Measurements from ENCODE around the gene SRP14. TPM values are rescaled to one million over a fixed set of nuclear protein-coding genes. Genes with fewer than 3 reads are reported as not detected.
"Not testable (repeated sequence)": the region's sequence is repeated elsewhere in the genome, so short reads cannot be mapped to it uniquely, and the experiment has no call there.

Gene SRP14
- total RNA-seq, 8 experiments from 2014 or later, result 255 to 393 (median 333) TPM

DNA sequence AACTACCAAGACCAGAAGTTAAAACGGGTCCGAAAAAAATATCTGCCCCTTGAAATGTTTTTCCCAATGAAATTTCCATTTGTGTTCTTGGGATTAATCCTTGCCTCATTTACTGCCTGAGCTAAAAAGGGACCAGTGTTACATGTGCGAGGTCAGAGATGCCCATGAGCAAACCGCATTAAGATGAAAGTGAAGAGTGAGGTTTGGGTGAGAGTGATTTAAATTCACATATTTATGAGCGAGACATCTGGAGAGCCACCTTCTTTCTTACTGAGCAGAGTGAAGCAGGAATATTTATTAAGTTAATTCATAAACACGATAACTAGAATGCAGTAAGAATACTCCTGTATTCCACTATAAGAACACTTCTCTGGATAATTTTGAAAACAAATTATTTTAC, 41.3 kb downstream of the SRP14 start:
- Histone ChIP-seq H3K27ac (no peak overlapping the region), H3K4me1 (replicated peaks in 1 of 2) (peaks cover 0 to 30% of the 10 kb centered on the region in 2 donors), H3K4me3 (no peak overlapping the region)
- peak in 2 of 8 experiments; percentile 63 to 82 for ATAC-seq (replicated peaks in 6 of 8)
- 11 to 94% (median 82%) methylated on average over 2 to 6 of the region's 6 CpGs; no CpG with 5 or more reads in 1 of the 10 experiments for WGBS, 10 experiments
- in situ Hi-C loops (cut with MboI; ENCODE audit: low pct_unique_long_range_greater_than_20kb in 2 of 9, low sequenced_read_pairs in 9 of 9, unreplicated experiment in 9 of 9), result no loop called here

- 13 to 100% (median 92%) methylated on average over 1 of the region's 1 CpG; no CpG with 5 or more reads in 3 of the 10 experiments for WGBS, 10 experiments
Measured at GRCh38 chr15:39997031-39997430, 42.0 kb downstream of the SRP14 start.

GRCh38 chr15:39996228-39996627, 42.8 kb downstream of the SRP14 start:
- ATAC-seq (replicated peaks in 6 of 8); in situ Hi-C loops (cut with MboI; ENCODE audit: low pct_unique_long_range_greater_than_20kb in 2 of 9, low sequenced_read_pairs in 9 of 9, unreplicated experiment in 9 of 9); H3K4me3 ChIP-seq; H3K27ac ChIP-seq: not testable (repeated sequence)
- WGBS, 10 experiments, result 90 to 100% (median 100%) methylated on average over 1 to 2 of the region's 2 CpGs; no CpG with 5 or more reads in 5 of the 10 experiments
- H3K4me1 ChIP-seq (replicated peaks in 1 of 2), result peaks cover 0 to 27% of the 10 kb centered on the region in 2 donors

More at GRCh38 chr15:39997031-39997430, 42.0 kb downstream of the SRP14 start:
- H3K4me1 ChIP-seq (replicated peaks in 1 of 2), result peaks cover 0 to 30% of the 10 kb centered on the region in 2 donors
- in situ Hi-C loops (cut with MboI; ENCODE audit: low pct_unique_long_range_greater_than_20kb in 2 of 9, low sequenced_read_pairs in 9 of 9, unreplicated experiment in 9 of 9), result no loop called here
- peak in 2 of 8 experiments; percentile 23 to 38 for ATAC-seq (replicated peaks in 6 of 8)
- no peak overlapping the region for H3K27ac ChIP-seq
- H3K4me3 ChIP-seq, result no peak overlapping the region

DNA sequence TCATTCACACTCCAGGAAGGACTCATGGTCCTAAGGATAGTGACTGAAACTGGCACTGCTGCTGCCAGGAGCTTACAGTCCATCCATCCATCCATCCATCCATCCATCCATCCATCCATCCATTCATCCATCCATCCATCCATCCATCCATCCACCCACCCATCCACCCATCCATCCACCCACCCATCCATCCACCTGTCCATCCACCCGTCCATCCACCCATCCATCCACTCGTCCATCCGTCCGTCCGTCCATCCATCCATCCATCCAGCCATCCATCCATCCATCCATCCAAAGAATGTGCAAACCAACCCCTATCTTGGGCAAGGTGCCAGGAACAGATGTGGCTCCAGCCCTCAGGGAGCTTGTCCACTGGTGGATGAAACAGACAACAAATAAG, 46.0 kb downstream of the SRP14 start:
- H3K4me1 ChIP-seq (replicated peaks in 1 of 2); H3K4me3 ChIP-seq; H3K27ac ChIP-seq; in situ Hi-C loops (cut with MboI; ENCODE audit: low pct_unique_long_range_greater_than_20kb in 2 of 9, low sequenced_read_pairs in 9 of 9, unreplicated experiment in 9 of 9); ATAC-seq (replicated peaks in 6 of 8): not testable (repeated sequence)
- 82 to 100% (median 94%) methylated on average over 1 to 4 of the region's 5 CpGs; no CpG with 5 or more reads in 6 of the 10 experiments for WGBS, 10 experiments

- Histone ChIP-seq H3K4me1 (replicated peaks in 1 of 2) (no peaks in the 10 kb centered on the region), H3K27ac (no peak overlapping the region), H3K4me3 (no peak overlapping the region)
- no peak for ATAC-seq (replicated peaks in 6 of 8)
- in situ Hi-C loops (cut with MboI; ENCODE audit: low pct_unique_long_range_greater_than_20kb in 2 of 9, low sequenced_read_pairs in 9 of 9, unreplicated experiment in 9 of 9), result no loop called here
- WGBS, 10 experiments, result 0 to 100% (median 70%) methylated on average over 1 to 4 of the region's 6 CpGs; no CpG with 5 or more reads in 1 of the 10 experiments
Measured at GRCh38 chr15:39990706-39991105, 48.3 kb downstream of the SRP14 start.

GRCh38 chr15:39987821-39988220, 51.2 kb downstream of the SRP14 start:
- 30 to 100% (median 82%) methylated on average over 1 to 7 of the region's 7 CpGs for WGBS, 10 experiments
- no peaks in the 10 kb centered on the region for H3K4me1 ChIP-seq (replicated peaks in 1 of 2)
- ATAC-seq (replicated peaks in 6 of 8), result peak in 1 of 8 experiments; percentile 56
- H3K4me3 ChIP-seq, result no peak overlapping the region
- in situ Hi-C loops (cut with MboI; ENCODE audit: low pct_unique_long_range_greater_than_20kb in 2 of 9, low sequenced_read_pairs in 9 of 9, unreplicated experiment in 9 of 9), result no loop called here
- H3K27ac ChIP-seq, result no peak overlapping the region

Other genes with a start within 250 kb of the SRP14 start
- 10 to 100 TPM in 6 of 8 experiments, 1 to 10 TPM in 2; 7.5 to 48.8 (median 14.0) TPM for gene GPR176, start 118.9 kb downstream of the SRP14 start, total RNA-seq
- 10 to 100 TPM; 25.9 to 72.6 (median 36.0) TPM for gene EIF2AK4, start 105.1 kb downstream of the SRP14 start, total RNA-seq
- gene BMF, start 69.7 kb upstream of the SRP14 start, total RNA-seq, result 10 to 100 TPM in 4 of 8 experiments, 1 to 10 TPM in 4; 2.0 to 32.7 (median 10.7) TPM
- 10 to 100 TPM in 3 of 8 experiments, 1 to 10 TPM in 4, under 1 TPM in 1; 0.31 to 39.0 (median 3.7) TPM for gene BUB1B, start 121.9 kb upstream of the SRP14 start, total RNA-seq
- gene PAK6, start 199.9 kb upstream of the SRP14 start, total RNA-seq, result 10 to 100 TPM in 1 of 8 experiments, 1 to 10 TPM in 5, under 1 TPM in 2; 0.56 to 13.1 (median 2.3) TPM
- gene ANKRD63, start 243.9 kb upstream of the SRP14 start, total RNA-seq, result under 1 TPM in 3 of 8 experiments, not detected in 5; 0.17 to 0.66 (median 0.27) TPM

All from motor neuron (in vitro differentiated cells).